ENCODE measurements around the gene ING1. TPM values are rescaled to one million over a fixed set of nuclear protein-coding genes. Genes with fewer than 3 reads are reported as not detected.
A peak's percentile ranks its signal among the peaks of the same experiment; 100 is the strongest.
"Not testable (repeated sequence)": the region's sequence is repeated elsewhere in the genome, so short reads cannot be mapped to it uniquely, and the experiment has no call there.

The ING1 gene
- polyA plus RNA-seq, 12 donors = 9.2 to 21.9 (median 10.7) TPM; not detected in 1

DNA sequence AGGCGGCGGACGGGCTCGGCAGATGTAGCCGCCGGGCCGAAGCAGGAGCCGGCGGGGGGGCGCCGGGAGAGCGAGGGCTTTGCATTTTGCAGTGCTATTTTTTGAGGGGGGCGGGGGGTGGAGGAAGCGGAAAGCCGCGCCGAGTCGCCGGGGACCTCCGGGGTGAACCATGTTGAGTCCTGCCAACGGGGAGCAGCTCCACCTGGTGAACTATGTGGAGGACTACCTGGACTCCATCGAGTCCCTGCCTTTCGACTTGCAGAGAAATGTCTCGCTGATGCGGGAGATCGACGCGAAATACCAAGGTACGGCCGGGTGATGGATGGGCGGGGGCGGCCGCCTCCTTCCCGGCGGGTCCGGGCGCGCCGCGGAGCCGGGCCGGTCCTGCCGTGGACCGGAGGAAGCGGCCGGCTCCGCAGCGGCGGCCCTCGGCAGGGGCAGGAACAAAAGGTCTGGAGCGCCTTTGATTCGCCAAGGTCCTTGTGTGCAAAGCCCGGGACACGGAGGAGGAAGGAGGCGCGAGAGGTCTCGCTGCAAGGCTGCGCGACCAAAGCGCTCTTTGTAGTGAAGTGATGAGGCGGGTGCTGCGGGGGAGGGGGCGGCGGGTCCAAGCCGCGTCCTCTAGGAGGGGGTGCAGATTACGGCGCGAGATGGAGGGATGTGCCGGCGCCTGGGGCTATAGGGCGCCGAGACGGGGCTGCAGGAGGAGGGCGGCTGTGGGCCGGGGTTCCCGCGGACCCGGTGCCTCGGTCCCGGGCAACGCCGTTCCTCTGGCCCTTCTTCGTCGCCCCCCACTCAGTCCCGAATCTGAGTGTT is 689 bp downstream of the ING1 start:
- DNase-seq = peak; percentile 48

DNA sequence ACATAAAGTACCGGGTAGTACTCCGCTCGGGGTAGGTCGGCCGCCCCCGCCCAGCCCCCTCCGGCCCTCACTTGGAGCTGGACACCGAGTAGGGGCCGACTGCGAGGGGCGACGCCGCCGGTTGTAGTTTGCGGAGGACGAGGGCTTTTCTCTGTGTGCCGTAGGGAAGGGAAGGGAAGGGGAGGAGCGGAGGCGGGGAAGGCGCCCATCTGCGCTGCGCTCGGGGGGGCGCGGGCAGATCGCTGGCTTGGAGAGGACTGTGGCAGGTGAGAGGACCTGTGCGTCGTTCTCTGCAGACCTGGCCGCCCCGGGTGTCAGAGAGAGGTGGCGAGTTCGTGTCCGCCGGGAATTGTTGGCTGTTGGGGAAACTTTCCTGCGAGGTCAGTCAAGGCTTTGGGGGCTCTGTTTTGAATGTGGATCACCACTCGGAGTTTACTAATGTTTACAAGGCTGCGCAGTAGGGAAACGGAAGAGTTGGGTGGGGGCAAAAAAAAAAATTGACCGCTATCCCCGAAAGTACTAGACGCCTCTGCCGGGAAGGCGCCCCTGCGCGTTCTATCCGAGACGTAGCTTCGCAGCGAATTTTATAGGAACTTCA is 1.4 kb downstream of the ING1 start:
- DNase-seq = peak; percentile 70

DNA sequence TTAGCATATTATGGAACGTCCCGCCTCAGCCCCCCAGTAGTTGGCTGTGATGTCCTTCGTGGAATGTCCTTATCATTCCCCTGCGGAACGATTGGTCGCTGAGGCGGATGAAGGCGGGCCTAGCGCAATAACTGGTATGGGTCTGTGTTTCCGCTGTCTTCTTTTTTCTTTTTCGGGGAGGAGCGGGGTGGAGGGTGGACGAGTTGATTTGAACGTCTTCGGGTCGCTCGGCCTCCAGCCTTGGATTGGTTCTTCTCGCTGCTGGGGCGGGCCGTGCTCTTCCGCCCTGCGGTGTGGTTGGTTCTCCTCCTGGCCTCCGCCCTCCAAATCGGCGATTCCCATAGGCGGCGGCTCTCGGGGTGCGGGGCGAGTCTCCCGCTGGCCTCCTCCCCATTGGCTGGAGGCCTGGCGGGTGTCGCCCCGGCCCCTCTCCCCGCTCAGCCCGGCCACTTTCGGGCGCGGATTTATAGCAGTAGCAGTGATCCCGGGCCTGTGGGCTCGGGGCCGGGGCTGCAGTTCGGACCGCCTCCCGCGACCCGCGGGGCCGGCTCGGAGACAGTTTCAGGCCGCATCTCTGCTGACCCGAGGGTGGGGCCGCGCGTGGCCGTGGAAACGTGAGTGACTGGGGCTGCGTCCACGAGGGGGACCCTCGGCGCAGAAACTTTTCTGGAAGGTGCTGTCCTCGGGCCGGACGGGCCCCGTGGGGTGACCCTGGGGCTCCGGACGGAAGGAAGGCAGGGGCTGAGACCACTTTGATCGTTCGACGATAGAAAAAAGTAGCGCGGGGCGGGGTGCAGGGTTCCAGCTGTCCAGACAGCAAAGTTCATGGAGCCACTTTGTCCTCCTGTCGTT is 2.1 kb downstream of the ING1 start:
- DNase-seq = peak; percentile 99

DNA sequence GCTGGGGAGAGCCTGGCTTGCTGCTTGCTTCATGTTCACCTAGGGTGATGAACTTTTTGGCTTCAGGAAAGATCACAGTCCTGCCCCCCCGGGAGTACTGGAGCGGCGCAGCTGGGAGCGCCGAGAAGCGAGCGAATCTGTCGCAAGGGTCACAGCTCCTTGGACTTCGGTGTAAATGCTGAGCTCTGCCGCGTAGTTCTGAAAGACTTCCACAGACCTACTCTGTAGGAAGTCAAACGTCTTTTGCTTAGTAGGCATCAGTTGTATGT is 2.7 kb downstream of the ING1 start:
- peak; percentile 52 for DNase-seq

DNA sequence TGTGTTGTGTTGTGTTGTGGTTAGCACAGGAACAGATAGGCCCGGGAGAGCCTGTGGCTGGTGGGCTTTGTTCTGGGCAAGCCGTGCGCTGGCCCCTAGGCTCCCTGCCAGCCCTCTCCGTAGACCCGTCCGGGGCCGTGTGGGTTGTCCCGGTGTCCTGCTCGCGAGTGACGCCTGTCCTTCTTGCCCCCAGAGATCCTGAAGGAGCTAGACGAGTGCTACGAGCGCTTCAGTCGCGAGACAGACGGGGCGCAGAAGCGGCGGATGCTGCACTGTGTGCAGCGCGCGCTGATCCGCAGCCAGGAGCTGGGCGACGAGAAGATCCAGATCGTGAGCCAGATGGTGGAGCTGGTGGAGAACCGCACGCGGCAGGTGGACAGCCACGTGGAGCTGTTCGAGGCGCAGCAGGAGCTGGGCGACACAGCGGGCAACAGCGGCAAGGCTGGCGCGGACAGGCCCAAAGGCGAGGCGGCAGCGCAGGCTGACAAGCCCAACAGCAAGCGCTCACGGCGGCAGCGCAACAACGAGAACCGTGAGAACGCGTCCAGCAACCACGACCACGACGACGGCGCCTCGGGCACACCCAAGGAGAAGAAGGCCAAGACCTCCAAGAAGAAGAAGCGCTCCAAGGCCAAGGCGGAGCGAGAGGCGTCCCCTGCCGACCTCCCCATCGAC is 5.7 kb downstream of the ING1 start:
- DNase-seq = no peak

DNA sequence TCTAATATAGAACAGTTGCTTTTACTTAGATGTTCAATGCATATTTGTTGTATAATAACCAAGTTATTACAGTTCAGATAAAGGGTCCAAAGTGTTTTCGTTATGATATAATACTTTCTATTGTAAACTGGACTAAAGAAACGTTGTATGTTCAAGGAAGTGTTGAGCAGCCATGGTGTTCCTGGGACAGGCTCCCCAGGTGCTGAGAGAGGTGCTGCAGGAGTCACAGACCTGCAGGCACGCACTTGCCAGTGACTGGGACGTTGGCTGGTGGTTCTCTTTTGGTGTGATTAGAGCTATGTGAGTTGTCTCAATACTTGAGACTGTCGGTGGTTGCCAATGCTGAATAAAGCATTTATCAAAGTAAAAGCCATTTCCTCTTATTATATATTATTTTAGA is 9.5 kb downstream of the ING1 start:
- no peak for DNase-seq

DNA sequence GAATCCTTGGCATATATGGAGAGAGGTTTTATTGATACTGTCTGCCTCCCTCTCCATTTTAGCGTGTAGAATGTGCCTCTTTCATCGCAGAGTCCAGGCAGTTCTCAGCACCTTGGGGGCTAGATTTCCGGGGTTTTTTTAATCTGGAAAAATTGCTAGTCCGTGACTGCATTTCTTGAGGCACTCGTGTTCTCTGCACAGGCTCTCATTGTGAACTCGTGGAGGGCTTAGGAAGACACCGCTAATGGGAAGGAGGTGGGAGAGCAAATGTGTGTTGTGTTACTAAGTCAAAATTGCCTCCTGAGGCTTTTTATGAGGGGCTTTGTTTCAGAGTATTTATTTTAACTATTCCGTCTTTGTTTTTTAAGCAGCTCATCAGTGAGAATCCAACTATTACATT is 10.1 kb downstream of the ING1 start:
- no peak for DNase-seq

DNA sequence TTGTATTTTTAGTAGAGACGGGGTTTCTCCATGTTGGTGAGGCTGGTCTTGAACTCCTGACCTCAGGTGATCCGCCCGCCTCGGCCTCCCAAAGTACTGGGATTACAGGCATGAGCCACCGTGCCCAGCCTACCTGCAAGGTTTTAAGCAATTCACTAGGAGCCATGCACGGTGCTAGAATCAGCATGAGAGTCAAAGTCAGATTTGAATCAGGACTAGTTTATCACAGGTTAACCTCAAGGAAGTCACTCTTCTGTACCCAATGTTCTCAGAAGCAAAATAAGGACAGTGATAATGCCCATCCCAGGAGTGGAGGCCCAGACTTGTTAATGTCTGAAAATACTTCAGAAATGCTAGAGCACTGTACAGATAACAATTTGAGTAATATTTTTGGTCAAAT is 12.7 kb downstream of the ING1 start:
- not testable (repeated sequence) for DNase-seq

DNA sequence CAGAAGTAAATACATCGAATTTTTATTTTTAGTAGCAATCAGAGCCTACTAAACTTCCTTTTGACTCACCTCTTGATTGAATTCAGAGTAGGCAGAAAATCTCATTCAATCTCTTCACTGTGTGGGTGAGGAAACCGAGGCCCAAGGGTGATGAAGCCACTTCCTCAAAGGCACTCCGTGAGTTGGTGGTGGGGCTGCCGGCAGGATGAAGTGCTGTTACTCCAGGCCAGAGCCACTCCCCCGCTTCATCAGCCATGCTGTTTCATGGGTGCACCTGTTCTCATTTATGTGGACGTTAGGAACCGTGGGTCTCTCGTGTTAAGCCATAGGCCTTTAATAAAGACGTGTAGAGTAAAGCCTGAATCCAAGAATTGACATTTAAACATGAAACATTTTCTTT is 13.2 kb downstream of the ING1 start:
- no peak for DNase-seq

DNA sequence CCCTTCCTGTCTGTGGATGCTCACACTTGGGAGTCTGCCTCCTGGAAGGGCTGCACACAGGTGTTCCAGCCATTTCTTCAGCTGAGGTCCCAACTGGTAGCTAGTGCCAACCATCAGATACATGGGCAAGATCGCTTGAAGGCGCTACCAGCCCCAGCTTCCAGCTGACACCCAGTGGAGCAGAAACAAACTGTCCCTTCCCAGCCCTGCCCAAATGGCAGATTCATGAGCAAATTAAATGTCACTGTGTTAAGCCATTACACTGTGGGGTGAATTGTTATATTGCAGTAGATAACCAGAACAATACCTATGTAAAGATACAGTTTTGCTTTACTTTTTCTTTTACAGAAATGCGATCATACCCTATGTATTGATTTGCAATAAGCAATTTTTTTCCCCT is 17.6 kb downstream of the ING1 start:
- DNase-seq = no peak

DNA sequence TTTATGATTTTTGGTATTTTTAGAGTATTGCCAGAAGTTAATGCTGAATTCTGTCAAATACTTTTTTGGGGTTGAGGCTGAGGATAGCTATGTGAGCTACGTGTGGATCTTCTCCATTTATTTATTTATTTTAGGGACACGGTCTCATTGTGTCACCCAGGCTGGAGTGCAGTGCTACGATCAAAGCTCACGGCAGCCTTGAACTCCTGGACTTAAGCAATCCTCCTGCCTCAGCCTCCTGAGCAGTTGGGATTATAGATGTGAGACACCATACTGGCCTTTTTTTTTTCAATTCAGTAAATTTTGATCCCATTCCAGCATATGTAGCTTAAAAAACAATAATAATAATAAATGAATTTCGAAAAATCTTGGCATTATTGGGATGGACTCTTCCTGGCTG is 21.1 kb downstream of the ING1 start:
- no peak for DNase-seq

DNA sequence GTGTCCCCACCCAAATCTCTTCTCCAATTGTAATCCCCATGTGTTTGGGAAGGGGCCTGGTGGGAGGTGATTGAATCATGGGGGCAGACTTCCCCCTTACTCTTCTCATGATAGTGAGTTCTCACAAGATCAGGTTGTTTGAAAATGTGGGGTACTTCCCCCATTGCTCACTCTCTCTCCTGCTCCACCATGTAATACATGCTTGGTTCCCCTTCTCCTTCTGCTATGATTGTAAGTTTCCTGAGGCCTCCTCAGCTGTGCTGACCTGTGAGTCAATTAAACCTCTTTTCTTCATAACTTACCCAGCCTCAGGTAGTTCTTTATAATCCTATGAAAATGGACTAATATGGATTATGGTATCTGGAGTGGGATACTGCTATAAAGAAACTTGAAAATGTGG is 24.1 kb downstream of the ING1 start:
- no peak for DNase-seq

DNA sequence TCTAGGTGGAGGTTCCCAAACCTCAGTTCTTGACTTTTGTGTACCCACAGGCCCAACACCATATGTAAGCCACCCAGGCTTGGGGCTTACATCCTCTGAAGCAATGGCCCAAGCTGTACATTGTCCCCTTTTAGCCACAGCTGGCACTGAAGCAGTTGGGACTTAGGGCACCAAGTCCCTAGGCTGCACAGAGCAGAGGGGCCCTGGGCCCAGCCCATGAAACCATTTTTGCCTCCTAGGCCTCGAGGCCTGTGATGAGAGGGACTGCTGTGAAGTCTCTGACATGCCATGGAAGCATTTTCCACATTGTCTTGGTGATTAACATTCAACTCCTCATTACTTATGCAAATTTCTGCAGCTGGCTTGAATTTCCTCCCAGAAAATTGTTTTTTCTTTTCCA is 30.2 kb downstream of the ING1 start:
- DNase-seq = no peak

DNA sequence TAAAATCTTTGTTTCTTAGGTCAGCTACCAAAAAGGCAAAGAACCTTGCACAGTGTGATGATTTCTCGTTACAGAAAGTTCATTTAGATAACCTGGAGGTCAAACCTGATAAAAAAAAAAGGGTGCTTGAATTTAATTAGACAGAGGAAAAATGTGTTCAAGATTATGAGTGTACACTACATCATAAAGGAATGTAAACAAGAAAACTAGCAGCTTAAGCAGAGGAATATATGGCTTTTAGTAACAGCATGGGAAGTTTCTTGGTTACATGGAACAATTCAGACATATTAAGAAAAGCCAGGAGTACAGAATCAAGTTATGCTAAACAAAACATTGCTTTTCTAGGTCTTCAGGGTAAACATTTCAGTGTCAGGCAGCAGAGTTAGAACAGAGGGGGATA is 32.9 kb downstream of the ING1 start:
- DNase-seq = no peak

DNA sequence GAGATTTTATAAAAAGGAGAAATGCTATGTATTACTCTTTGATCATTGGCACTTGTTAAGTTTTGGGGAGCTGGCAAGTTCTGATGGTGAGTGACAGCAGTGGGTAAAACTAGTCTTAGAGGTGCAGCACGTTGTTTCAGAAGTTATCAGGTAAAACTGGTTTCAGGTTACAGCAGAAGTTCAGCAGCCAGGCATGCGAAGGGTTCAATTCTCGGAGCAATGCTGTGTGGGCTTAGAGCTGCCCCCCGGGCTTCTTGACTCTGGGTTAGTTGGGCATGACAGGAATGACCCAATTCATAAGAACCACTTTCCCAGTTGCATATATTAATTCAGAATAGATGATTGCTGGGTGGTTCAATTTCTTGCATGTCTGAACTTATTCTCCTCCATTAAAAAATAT is 34.8 kb downstream of the ING1 start:
- no peak for DNase-seq

DNA sequence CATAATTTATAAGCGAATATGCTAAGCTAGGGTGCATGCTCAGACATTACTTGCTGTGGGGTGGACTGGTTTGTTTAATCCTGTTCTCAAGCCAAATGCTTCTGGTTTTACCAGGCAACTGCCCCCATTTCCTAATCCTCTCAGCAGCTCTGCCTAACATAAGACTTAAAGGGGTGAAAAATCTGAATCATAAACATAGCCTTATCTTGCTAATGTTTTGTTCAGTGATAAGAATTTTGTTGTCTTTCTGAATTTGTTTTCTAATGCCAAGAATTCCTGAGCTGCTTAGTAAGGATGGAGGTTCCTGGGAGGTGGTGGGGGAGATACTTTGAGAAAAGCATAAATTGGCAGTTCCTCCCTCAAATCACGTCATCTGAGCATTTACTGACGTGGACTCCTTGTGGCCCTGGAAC is 42.7 kb downstream of the ING1 start:
- DNase-seq = no peak

DNA sequence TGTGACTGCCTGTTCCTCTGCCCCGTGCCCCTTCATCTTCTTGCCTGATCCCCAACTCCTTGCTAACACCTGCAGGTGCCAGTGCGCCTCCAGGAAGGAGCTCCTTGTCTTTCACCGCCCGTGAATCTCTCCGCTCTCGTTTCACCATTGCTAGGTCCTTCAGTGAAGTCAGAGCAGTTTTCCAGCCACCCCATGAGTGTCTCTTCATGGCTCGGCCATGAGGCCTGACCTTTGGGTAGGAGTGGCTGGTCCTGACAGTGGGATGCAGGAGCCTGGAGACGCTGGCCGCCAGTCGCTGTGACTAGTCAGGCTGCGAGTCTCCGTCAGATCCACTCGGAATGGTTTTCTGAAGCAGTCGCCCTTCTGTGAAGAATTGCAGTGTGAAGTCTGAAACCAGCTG is 43.8 kb downstream of the ING1 start:
- no peak for DNase-seq

DNA sequence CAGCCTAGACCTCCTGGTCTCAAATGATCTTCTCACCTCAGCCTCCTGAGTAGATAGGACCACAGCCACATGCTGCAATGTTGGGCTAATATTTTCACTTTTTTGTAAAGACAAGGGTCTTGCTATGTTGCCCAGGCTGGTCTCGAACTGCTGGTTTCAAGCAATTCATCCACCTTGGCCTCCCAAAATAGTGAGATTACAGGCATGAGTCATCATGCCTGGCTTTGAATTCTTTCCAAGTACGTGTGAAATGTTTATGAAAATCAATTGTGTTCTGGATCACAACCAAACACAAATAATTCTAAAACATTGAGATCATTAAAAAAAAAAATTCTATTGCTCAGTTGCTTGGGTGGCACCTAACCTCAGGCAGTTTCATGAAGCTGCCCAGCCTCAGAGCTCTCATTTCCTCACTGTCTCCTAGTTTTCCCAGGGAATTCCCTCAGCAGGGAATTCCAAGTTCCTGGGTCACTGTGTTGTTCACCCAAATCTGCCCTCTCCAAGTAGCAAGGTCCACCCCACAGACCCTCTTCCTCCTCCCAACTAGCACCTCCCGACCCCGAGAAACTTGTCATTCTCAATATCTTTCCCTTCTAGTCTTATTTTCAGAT is 44.8 kb downstream of the ING1 start:
- DNase-seq = no peak

DNA sequence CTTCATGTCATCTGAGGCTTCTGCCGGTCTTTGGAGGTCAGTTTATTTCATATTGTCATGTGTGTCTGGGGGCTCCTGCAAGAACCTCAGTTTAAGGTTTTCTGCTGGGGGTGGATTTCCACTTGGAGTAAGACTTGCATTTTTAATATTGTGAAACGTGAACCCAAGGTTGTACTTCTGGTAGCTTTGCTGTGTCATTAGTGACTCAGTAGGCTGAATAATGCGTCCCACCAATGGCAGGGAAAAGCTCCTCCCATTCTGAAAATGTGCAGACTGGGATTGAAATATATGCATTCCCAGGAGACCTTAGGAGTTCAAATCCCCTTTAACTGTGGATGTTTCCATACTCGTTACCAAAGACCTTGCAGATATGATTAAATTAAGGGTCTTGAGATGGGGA is 46.2 kb downstream of the ING1 start:
- DNase-seq = no peak

DNA sequence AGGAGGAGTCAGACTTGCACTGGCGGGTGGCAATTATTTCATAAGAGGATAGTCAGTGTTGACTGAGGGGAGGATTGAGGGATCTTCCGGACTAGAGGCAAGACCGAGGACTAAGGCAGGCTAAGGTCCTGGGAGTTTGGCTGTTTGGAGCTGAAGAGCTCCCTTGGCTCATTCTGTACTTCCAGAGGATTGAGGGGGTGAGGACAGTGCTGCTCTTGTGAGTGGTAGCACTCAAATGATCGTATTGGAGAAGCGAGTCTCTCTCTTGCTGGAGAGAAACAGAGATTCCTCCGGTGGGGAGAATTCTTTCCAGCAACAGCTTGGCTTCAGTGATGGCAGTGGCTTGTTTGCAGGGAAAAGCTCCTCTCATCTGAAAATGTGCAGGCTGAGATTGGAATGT is 47.1 kb downstream of the ING1 start:
- DNase-seq = no peak

DNA sequence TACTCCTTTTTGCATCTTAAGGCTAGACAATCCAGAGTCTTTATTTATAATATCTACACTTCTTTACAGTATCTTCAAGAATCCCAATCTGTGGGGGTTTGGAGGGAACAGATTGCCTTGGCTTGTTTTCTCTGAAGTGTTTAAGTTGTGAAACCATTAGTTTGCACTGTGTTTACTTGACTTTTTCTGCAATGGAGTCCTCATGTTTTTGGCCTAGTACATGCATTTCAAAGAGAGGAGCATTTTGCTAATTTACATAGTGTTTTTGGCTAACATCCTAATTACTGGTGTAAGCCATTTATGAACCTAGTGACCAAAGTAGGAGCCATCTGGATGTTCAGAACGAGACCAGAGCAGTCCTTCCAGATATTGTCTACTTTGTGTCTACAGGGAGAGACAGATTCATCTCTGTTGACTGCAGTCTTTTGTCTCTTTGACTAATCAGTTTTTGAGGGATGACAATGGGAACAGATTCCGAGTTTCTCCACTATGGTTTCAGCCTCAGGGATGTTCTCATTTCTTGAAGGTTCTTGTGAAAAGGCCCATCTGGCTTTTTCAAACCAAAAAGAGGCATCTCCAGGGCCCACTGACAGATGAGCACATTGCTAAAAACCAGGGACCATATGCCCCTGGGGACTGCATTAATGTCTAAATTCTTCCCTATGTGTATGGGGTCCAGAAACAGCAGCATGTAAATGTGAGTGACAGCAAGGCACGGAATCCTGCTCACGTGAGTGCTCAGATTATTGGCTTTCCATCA is 53.4 kb downstream of the ING1 start:
- no peak for DNase-seq
